ENCODE measurements around the gene PKDREJ.

The PKDREJ gene

DNA sequence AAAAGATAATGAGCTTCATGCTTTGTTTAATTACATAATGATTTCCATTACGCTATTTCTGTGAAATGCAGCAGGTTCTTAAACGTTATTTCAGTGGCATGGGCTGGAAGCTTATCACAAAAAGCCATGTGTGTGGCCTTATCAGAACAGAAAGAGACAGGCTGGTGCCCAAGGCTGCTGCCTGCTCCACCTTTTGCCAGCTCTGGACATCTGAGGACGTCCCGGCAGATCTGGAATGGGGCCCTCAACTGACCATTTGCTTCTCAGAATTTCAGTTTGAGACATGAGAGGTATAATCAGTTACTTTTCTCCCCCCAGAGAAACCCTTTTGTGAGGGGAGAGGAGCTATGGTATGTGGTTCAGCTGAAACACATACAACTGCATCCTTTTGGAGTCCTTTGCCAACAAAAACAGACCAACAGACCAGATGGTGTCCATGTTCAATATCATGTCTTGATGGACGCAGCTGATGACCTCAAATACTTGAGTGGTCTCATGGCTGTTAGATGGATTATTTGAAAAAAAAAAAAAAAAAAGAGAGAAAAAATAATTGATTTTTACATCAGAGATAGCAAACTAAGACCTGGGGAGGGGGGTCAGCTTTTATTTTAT, 21.6 kb downstream of the PKDREJ start:
- Histone ChIP-seq H3K27me3 (ENCODE audit: insufficient read depth, low read length) (no peaks in the 10 kb centered on the region), H3K9me2 (ENCODE audit: low read depth, low read length) (no peaks in the 10 kb centered on the region), H3F3A (ENCODE audit: insufficient read depth, low read length) (no peaks in the 10 kb centered on the region), H3K4me3 (ENCODE audit: low read depth, low read length, poor library complexity, severe bottlenecking) (no peak overlapping the region), H3K36me3 (ENCODE audit: insufficient read depth, low read length) (peaks cover 27% of the 10 kb centered on the region), H3K4me2 (ENCODE audit: low read length) (no peak overlapping the region), H3K79me2 (ENCODE audit: insufficient read depth, low read length) (no peaks in the 10 kb centered on the region), H3K9ac (ENCODE audit: low read length) (no peak overlapping the region), H3K27ac (ENCODE audit: low read depth, low read length, poor library complexity, severe bottlenecking) (no peak overlapping the region), H4K20me1 (ENCODE audit: insufficient read depth, low read length) (no peaks in the 10 kb centered on the region), H2AFZ (ENCODE audit: low read length) (no peak overlapping the region), H3K4me1 (ENCODE audit: insufficient read depth, low read length, severe bottlenecking) (peaks cover 12% of the 10 kb centered on the region), H3K9me3 (ENCODE audit: low read length) (0 out of 2 replicates have a peak, but pooled peaks cover 4% of the 10 kb centered on the region)
- TF ChIP-seq CTCF (IDR thresholded peaks at IDR 0.05; ENCODE audit: low read length) (no peak), EZH2 (IDR thresholded peaks at IDR 0.05; ENCODE audit: borderline replicate concordance, low read length) (no peak)

GRCh38 chr22:46240907-46241306, 22.2 kb downstream of the PKDREJ start:
- Histone ChIP-seq H3K4me1 (ENCODE audit: insufficient read depth, low read length, severe bottlenecking) (peaks cover 12% of the 10 kb centered on the region), H3K27me3 (ENCODE audit: insufficient read depth, low read length) (no peaks in the 10 kb centered on the region), H2AFZ (ENCODE audit: low read length) (no peak overlapping the region), H3K4me3 (ENCODE audit: low read depth, low read length, poor library complexity, severe bottlenecking) (no peak overlapping the region), H3F3A (ENCODE audit: insufficient read depth, low read length) (no peaks in the 10 kb centered on the region), H3K36me3 (ENCODE audit: insufficient read depth, low read length) (peaks cover 31% of the 10 kb centered on the region), H3K9me3 (ENCODE audit: low read length) (0 out of 2 replicates have a peak, but pooled peaks cover 4% of the 10 kb centered on the region), H3K9me2 (ENCODE audit: low read depth, low read length) (no peaks in the 10 kb centered on the region), H3K4me2 (ENCODE audit: low read length) (no peak overlapping the region), H3K27ac (ENCODE audit: low read depth, low read length, poor library complexity, severe bottlenecking) (no peak overlapping the region), H3K79me2 (ENCODE audit: insufficient read depth, low read length) (no peaks in the 10 kb centered on the region), H4K20me1 (ENCODE audit: insufficient read depth, low read length) (no peaks in the 10 kb centered on the region), H3K9ac (ENCODE audit: low read length) (no peak overlapping the region)
- TF ChIP-seq CTCF (IDR thresholded peaks at IDR 0.05; ENCODE audit: low read length): no peak
- TF ChIP-seq EZH2 (IDR thresholded peaks at IDR 0.05; ENCODE audit: borderline replicate concordance, low read length): no peak

GRCh38 chr22:46240506-46240905, 22.6 kb downstream of the PKDREJ start:
- H3K79me2 ChIP-seq (ENCODE audit: insufficient read depth, low read length): no peaks in the 10 kb centered on the region
- no peaks in the 10 kb centered on the region for H4K20me1 ChIP-seq (ENCODE audit: insufficient read depth, low read length)
- H3K4me2 ChIP-seq (ENCODE audit: low read length): no peak overlapping the region
- peaks cover 12% of the 10 kb centered on the region for H3K4me1 ChIP-seq (ENCODE audit: insufficient read depth, low read length, severe bottlenecking)
- no peak overlapping the region for H2AFZ ChIP-seq (ENCODE audit: low read length)
- peaks cover 29% of the 10 kb centered on the region for H3K36me3 ChIP-seq (ENCODE audit: insufficient read depth, low read length)
- no peak overlapping the region for H3K9ac ChIP-seq (ENCODE audit: low read length)
- no peaks in the 10 kb centered on the region for H3F3A ChIP-seq (ENCODE audit: insufficient read depth, low read length)
- H3K9me2 ChIP-seq (ENCODE audit: low read depth, low read length): no peaks in the 10 kb centered on the region
- no peak for TF ChIP-seq EZH2 (IDR thresholded peaks at IDR 0.05; ENCODE audit: borderline replicate concordance, low read length)
- no peak for TF ChIP-seq CTCF (IDR thresholded peaks at IDR 0.05; ENCODE audit: low read length)
- H3K27ac ChIP-seq (ENCODE audit: low read depth, low read length, poor library complexity, severe bottlenecking): peak overlapping the region; percentile 48
- 0 out of 2 replicates have a peak, but pooled peaks cover 4% of the 10 kb centered on the region for H3K9me3 ChIP-seq (ENCODE audit: low read length)
- no peaks in the 10 kb centered on the region for H3K27me3 ChIP-seq (ENCODE audit: insufficient read depth, low read length)
- H3K4me3 ChIP-seq (ENCODE audit: low read depth, low read length, poor library complexity, severe bottlenecking): no peak overlapping the region

Data from OCI-LY1 (cell line).